ENCODE measurements around the gene ERC2.

DNA sequence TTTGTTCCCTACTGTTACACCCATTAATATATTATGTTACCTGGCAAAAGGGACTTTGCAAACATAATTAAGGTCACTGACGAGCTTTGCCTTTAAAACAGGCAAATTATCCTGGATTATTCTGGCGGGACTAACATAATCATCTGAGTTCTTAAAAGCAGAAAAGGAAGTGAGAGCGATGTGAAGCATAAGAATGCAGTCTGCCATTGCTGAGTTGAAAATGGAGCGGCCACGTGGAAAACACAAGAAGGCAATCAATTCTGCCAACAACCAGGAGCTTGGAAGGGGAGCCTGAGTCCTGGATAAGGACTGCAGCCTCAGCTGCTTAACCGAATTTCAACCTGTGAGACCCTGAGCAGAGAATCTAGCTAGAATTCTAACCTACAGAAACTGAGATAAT, 653.0 kb downstream of the ERC2 start:
- TF ChIP-seq POLR2A (IDR thresholded peaks at IDR 0.05; ENCODE audit: low read depth, low read length) (no peak), TAF1 (IDR thresholded peaks at IDR 0.05; ENCODE audit: borderline replicate concordance, low read depth, low read length) (no peak), POLR2AphosphoS5 (IDR thresholded peaks at IDR 0.05; ENCODE audit: low read depth, low read length) (no peak)

Data from GM12892 (cell line).